Measurements from ENCODE around the gene LYZ. TPM values are rescaled to one million over a fixed set of nuclear protein-coding genes. Genes with fewer than 3 reads are reported as not detected.

The LYZ gene
- polyA plus RNA-seq, 2 of the 4 experiments (the other 2 are of a cell fraction) = 0.12 TPM; not detected in 1

GRCh38 chr12:69318225-69318624, 30.0 kb upstream of the LYZ start:
- H3K4me1 ChIP-seq = no peaks in the 10 kb centered on the region
- peaks cover 7% of the 10 kb centered on the region; the same call in 1 of the 3 replicates for H3K9me3 ChIP-seq
- no peak for TF ChIP-seq CHD2 (IDR thresholded peaks at IDR 0.05; ENCODE audit: low read length, partially characterized antibody)
- no peak for TF ChIP-seq RFX5 (IDR thresholded peaks at IDR 0.05)
- TF ChIP-seq TFCP2L1 (CRISPR knock-in tag; IDR thresholded peaks at IDR 0.05) = no peak
- no peak for TF ChIP-seq HOXB5 (CRISPR knock-in tag; IDR thresholded peaks at IDR 0.05)
- no peak for TF ChIP-seq ZSCAN20 (CRISPR knock-in tag; IDR thresholded peaks at IDR 0.05)
- no peak for TF ChIP-seq E2F6 (IDR thresholded peaks at IDR 0.05; ENCODE audit: borderline replicate concordance, low read depth)
- no peak for TF ChIP-seq RNF2 (IDR thresholded peaks at IDR 0.05; ENCODE audit: borderline replicate concordance, low read depth)
- no peak for TF ChIP-seq ZFP36 (IDR thresholded peaks at IDR 0.05; ENCODE audit: borderline replicate concordance, partially characterized antibody)
- no peak for TF ChIP-seq JUN (IDR thresholded peaks at IDR 0.05)
- TF ChIP-seq ELK1 (IDR thresholded peaks at IDR 0.05; ENCODE audit: low read depth, low read length) = no peak
- H3K4me2 ChIP-seq = no peak overlapping the region
- ChIA-PET POLR2A (no interaction called here), CTCF (interaction anchor here (1.6 kb wide), 1 partner anchor 39 kb away, joined by 4 read pairs; no protein-coding TSS in a partner anchor)
- DNase-seq (ENCODE audit: low read depth in 1 of 2, low spot score in 1 of 2) (no peak), ATAC-seq (no peak), FAIRE-seq (no peak)
- WGBS (ENCODE audit: missing lambda C conversion rate) = 38% methylated on average over 2 of the region's 2 CpGs
- no peak overlapping the region for H3K4me3 ChIP-seq
- no peak overlapping the region for H3K27ac ChIP-seq

- H3K4me1 ChIP-seq = no peaks in the 10 kb centered on the region
- ATAC-seq = no peak
- no peak overlapping the region for H3K27ac ChIP-seq
- peaks cover 8% of the 10 kb centered on the region; the same call in 1 of the 3 replicates for H3K9me3 ChIP-seq
- H3K4me2 ChIP-seq = no peak overlapping the region
- no peak overlapping the region for H3K4me3 ChIP-seq
- no peak for TF ChIP-seq ZC3H11A (IDR thresholded peaks at IDR 0.05)
- TF ChIP-seq HOXA7 (CRISPR knock-in tag; IDR thresholded peaks at IDR 0.05) = no peak
- TF ChIP-seq HMGXB4 (CRISPR knock-in tag; IDR thresholded peaks at IDR 0.05; ENCODE audit: borderline replicate concordance) = no peak
- TF ChIP-seq ZNF302 (CRISPR knock-in tag; IDR thresholded peaks at IDR 0.05) = no peak
- TF ChIP-seq ZSCAN20 (CRISPR knock-in tag; IDR thresholded peaks at IDR 0.05) = no peak
- no peak for TF ChIP-seq RCOR1 (IDR thresholded peaks at IDR 0.05; ENCODE audit: low read depth, low read length)
- no peak for TF ChIP-seq FOXS1 (CRISPR knock-in tag; IDR thresholded peaks at IDR 0.05)
- TF ChIP-seq EP300 (IDR thresholded peaks at IDR 0.05) = no peak
- TF ChIP-seq JUN (IDR thresholded peaks at IDR 0.05) = no peak
- no peak for TF ChIP-seq GATA3 (IDR thresholded peaks at IDR 0.05; ENCODE audit: borderline replicate concordance)
- no peak for TF ChIP-seq KDM5A (IDR thresholded peaks at IDR 0.05)
- no peak for TF ChIP-seq ZFP36 (IDR thresholded peaks at IDR 0.05; ENCODE audit: borderline replicate concordance, partially characterized antibody)
- no peak for TF ChIP-seq RAD21 (conservative IDR thresholded peaks at IDR 0.05 in 1 of 2, IDR thresholded peaks at IDR 0.05 in 1 of 2)
- no peak for TF ChIP-seq RARB (CRISPR knock-in tag; IDR thresholded peaks at IDR 0.05)
- no peak for TF ChIP-seq NPAS2 (CRISPR knock-in tag; IDR thresholded peaks at IDR 0.05; ENCODE audit: borderline replicate concordance)
- TF ChIP-seq TFCP2L1 (CRISPR knock-in tag; IDR thresholded peaks at IDR 0.05) = no peak
- TF ChIP-seq HDAC2 (IDR thresholded peaks at IDR 0.05) = no peak
- TF ChIP-seq ESRRA (IDR thresholded peaks at IDR 0.05; ENCODE audit: borderline replicate concordance, low read length) = no peak
- TF ChIP-seq HES2 (IDR thresholded peaks at IDR 0.05) = no peak
- TF ChIP-seq PBX3 (IDR thresholded peaks at IDR 0.05) = no peak
- no peak for DNase-seq (ENCODE audit: low read depth in 1 of 2, low spot score in 1 of 2)
- CTCF ChIA-PET = no interaction called here
- 54% methylated on average over 1 of the region's 1 CpG for WGBS (ENCODE audit: missing lambda C conversion rate)
- FAIRE-seq = no peak
- POLR2A ChIA-PET = no interaction called here
These were observed 26.8 kb upstream of the LYZ start for GRCh38 chr12:69321351-69321750.

Measured in A549 (cell line).